GM06990 (cell line): ENCODE data around the gene TAF3.

ENCODE experiments used
- DNase-seq: peaks from one replicate; pipeline ENCODE4 v3.0.0-alpha.2; 2011; ENCODE audit not compliant: insufficient read length; ENCODE audit errors: extremely low read depth
- H3K27me3 ChIP-seq: replicated peaks from 2 replicates; pipeline ENCODE4 v1.6.0; 2011; ENCODE audit warnings: low read length; ENCODE audit not compliant: control insufficient read depth, insufficient read depth
- H3K36me3 ChIP-seq: 2 replicates; pipeline ENCODE4 v1.5.1; 2011; ENCODE audit warnings: low read length; ENCODE audit not compliant: control insufficient read depth, insufficient read depth
- H3K4me3 ChIP-seq: replicated peaks from 2 replicates; pipeline ENCODE4 v1.5.1; 2011; ENCODE audit warnings: low read depth, mild to moderate bottlenecking, control low read depth, low read length
- CTCF ChIP-seq: IDR thresholded peaks from 2 replicates; pipeline ENCODE4 v1.5.1; 2011; ENCODE audit warnings: low read length, control low read depth, mild to moderate bottlenecking, inconsistent platforms; ENCODE audit not compliant: insufficient read depth, poor library complexity, severe bottlenecking

The TAF3 gene

DNA sequence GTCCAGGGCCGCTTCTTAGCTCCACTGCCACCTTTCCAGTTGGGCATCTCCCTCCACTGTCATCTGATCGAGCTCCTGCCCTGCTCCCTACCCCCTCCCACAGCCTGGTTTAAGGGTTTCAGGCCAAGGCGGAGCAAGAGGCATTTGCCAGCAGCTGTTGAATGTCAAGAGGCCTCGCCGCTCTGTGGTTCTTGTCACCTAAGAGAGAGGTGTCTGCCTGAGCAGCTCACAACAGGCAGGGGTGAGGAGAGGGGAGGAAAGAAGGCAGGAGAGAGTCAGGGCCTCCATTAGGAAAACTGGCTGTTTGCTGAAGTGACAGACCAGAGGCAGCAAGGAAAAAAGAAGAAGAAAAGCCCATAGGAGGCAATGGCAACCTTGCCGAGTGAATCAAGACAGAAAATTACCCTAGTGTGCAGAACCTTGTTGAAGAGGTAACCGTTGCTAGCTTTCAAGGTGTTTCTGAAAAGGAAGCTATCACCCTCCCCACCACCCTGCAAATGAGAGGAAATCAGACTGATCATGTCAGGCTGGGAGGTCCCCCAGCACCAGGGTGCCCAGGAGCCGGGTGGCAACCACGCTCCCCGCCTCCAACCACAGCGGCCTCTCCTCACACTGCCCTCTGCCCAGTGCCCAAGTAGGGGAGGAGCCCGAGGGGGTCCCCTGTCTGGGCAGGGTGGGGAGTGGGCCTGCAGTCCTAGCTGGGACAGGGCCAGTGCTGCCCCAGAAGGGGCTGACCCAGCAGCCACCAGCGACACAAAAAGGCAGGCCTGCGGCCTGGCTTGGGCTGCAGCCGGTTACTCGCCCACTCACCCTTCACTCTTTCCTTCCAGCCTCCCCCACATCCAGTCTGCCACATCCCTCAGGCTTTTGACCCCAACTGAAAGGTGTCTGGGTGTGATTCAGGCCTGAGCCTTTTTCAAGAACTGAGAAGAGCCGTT is 243.2 kb downstream of the TAF3 start:
- no peak for TF ChIP-seq CTCF

GRCh38 chr10:8063128-8063908 is 245.0 kb downstream of the TAF3 start:
- no peak for DNase-seq
- H3K36me3 ChIP-seq: peaks cover 10% of the 10 kb centered on the region
- H3K27me3 ChIP-seq: no peaks in the 10 kb centered on the region

More for the DNA sequence above, 243.2 kb downstream of the TAF3 start:
- Histone ChIP-seq H3K27me3 (no peaks in the 10 kb centered on the region), H3K4me3 (no peak overlapping the region; the same call in 1 of the 2 replicates), H3K36me3 (peaks cover 11% of the 10 kb centered on the region)
- peak; percentile 52 for DNase-seq

DNA sequence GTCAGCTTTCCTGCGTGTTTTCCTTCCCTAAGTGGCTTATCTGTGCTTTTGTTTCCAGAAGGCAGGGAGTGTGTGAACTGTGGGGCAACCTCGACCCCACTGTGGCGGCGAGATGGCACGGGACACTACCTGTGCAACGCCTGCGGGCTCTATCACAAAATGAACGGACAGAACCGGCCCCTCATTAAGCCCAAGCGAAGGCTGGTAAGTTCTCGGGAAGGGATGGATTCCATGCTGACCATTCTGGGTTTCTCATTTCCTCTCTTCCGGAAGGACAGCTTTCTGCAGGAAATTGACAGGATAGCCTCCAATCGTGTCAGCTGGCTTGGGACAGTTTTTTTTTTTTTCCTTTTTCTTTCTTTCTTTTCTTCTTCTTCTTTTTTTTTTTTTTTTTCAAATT is 245.6 kb downstream of the TAF3 start:
- H3K27me3 ChIP-seq: no peaks in the 10 kb centered on the region
- no peak for TF ChIP-seq CTCF
- H3K36me3 ChIP-seq: peaks cover 8% of the 10 kb centered on the region
- DNase-seq: no peak
- no peak overlapping the region for H3K4me3 ChIP-seq

More at GRCh38 chr10:8063128-8063908, 245.0 kb downstream of the TAF3 start:
- no peak overlapping the region for H3K4me3 ChIP-seq
- no peak for TF ChIP-seq CTCF

DNA sequence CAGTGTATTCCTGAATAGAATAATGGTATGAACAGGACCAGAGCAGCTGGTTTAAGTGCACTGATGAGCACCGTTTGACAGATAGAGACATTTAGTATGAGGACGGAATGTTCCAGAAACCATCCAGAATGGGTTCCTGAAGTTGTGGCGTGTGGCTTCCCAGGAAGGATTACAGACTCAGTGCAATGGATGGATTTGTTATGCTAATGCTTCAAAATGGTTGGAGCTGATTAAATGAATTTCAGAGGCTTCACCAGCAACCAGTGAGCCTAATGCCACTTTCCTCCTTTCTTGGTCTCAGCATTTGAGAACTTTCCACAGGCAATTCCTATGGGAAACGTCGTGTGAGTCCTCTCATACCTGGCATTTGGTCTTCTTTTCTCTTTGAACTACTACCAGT is 246.1 kb downstream of the TAF3 start:
- Histone ChIP-seq H3K4me3 (no peak overlapping the region), H3K27me3 (no peaks in the 10 kb centered on the region), H3K36me3 (peaks cover 8% of the 10 kb centered on the region)
- no peak for DNase-seq
- no peak for TF ChIP-seq CTCF

DNA sequence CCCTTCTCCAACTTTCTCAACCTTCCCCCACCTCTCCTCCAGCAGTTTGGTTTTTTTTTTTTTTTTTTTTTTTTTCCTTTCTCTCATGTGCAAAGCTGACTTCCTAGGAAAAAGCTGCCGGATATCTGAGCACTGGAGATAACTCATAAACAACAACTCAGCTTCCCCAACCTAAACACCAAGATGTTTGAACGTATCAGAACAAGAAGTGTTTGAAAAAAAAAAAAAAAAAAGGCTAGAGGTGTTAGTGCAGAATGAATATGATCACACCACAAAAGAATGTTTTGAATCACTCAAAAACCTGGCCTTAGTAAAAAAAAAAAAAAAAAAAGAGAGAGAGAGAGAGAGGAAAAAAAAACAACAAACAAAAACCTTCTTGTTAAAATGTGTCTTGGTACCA is 247.3 kb downstream of the TAF3 start:
- Histone ChIP-seq H3K36me3 (peaks cover 10% of the 10 kb centered on the region), H3K27me3 (no peaks in the 10 kb centered on the region), H3K4me3 (no peak overlapping the region)
- DNase-seq: no peak
- TF ChIP-seq CTCF: no peak
